ENCODE data around the gene PLIN4. TPM values are rescaled to one million over a fixed set of nuclear protein-coding genes. Genes with fewer than 3 reads are reported as not detected.
A peak's percentile ranks its signal among the peaks of the same experiment; 100 is the strongest.
"Not testable (repeated sequence)": the region's sequence is repeated elsewhere in the genome, so short reads cannot be mapped to it uniquely, and the experiment has no call there.

Gene PLIN4
- polyA plus RNA-seq, 12 donors, result 0.88 to 9.1 (median 3.2) TPM; not detected in 1

- no peak for DNase-seq
Observed at GRCh38 chr19:4550018-4550417, 31.7 kb upstream of the PLIN4 start.

GRCh38 chr19:4548238-4548584 is 29.9 kb upstream of the PLIN4 start:
- no peak for DNase-seq

GRCh38 chr19:4547303-4548237 is 29.3 kb upstream of the PLIN4 start:
- DNase-seq, result no peak

- no peak for DNase-seq
Observed at GRCh38 chr19:4543842-4544647, 25.8 kb upstream of the PLIN4 start.

- DNase-seq, result no peak
Observed at GRCh38 chr19:4542896-4543841, 24.9 kb upstream of the PLIN4 start.

- DNase-seq, result not testable (repeated sequence)
Observed at GRCh38 chr19:4541806-4542145, 23.5 kb upstream of the PLIN4 start.

- DNase-seq, result no peak
Observed at GRCh38 chr19:4541114-4541805, 23.0 kb upstream of the PLIN4 start.

- no peak for DNase-seq
Observed at GRCh38 chr19:4539693-4540581, 21.7 kb upstream of the PLIN4 start, which contains the start of gene LRG1. LRG1 (minus strand) TSS chr19:4540036; CDS start chr19:4540013, 23 bp downstream.

GRCh38 chr19:4539169-4539692 is 20.9 kb upstream of the PLIN4 start:
- DNase-seq, result no peak

GRCh38 chr19:4538601-4538954 is 20.3 kb upstream of the PLIN4 start:
- DNase-seq, result no peak

- DNase-seq, result no peak
Observed at GRCh38 chr19:4537953-4538600, 19.8 kb upstream of the PLIN4 start.

GRCh38 chr19:4536798-4537197 is 18.5 kb upstream of the PLIN4 start:
- DNase-seq, result no peak

- DNase-seq, result peak; percentile 45
Observed at GRCh38 chr19:4534836-4535658, 16.8 kb upstream of the PLIN4 start, which contains the start of gene PLIN5. PLIN5 (minus strand) TSS chr19:4535224; CDS start chr19:4534074, 1,150 bp downstream.

- DNase-seq, result no peak
Observed at GRCh38 chr19:4533835-4534424, 15.6 kb upstream of the PLIN4 start.

GRCh38 chr19:4533334-4533733 is 15.0 kb upstream of the PLIN4 start:
- no peak for DNase-seq

GRCh38 chr19:4531562-4532165 is 13.4 kb upstream of the PLIN4 start:
- no peak for DNase-seq

GRCh38 chr19:4529924-4530522 is 11.7 kb upstream of the PLIN4 start:
- DNase-seq, result no peak
